Activated effector memory CD4-positive, alpha-beta T cell treated with Interleukin-2 at 50 U/mL for 16 hours (primary cell): Measurements from ENCODE around the gene RNF183.

ENCODE experiments used
- DNase-seq: peaks from one replicate; pipeline ENCODE4 v3.0.0-alpha.2; 2020

RNF183 gene, protein sequence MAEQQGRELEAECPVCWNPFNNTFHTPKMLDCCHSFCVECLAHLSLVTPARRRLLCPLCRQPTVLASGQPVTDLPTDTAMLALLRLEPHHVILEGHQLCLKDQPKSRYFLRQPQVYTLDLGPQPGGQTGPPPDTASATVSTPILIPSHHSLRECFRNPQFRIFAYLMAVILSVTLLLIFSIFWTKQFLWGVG

DNA sequence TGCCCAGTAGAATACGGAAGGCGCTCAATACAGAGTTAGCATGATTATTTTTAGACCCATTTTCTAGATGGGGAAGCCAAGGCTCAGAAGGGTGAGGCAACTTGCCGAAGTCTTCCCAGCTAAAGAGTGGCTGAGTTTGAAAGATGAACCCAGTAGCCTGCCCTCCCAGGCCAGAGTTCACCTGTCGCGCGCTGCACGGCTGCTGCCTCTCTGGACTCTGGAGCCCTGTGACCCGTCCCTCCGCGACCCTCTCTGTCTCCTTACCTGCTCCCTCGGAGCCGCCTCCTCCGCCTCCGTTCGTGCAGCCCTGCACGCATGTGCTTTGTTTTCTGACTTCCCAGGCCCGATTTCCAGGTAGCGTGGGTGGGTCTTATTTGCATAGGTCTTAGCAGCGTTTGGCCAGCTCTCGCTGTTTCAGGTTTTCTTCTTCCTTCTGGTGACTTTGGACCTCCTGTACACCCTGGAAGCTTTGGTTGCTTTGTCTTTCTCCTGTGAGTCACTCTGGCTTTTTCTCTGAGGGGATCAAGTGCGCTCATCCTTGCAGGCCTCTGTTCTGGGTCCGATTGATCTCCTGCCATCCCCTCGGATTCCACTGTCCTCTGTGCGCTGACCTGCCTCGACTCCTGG lies at the start of gene RNF183:
RNF183 (minus strand) TSS at position 585 of the 627 bp plus-strand sequence. CDS start 5,192 bp downstream, outside the sequence.
- DNase-seq = no peak

DNA sequence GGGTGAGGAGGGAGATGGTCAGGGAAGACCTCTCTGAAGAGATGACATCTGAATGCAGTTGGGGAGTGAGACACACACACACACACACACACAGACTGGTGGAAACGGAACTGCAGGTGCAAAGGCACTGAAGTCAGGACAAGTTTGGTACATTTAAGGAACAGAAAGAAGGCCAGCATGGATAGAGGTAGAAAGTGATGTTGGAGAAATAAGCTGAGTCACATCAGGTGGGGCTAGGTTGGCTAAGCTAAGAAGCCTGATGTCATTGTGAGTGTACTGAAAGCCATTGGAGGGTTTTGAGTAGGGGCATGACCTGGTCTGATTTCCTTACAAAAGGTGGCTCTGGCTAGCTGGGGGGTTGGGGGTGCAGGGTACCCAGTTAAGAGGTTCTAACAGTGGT lies 49.2 kb upstream of the RNF183 start:
- DNase-seq = no peak

DNA sequence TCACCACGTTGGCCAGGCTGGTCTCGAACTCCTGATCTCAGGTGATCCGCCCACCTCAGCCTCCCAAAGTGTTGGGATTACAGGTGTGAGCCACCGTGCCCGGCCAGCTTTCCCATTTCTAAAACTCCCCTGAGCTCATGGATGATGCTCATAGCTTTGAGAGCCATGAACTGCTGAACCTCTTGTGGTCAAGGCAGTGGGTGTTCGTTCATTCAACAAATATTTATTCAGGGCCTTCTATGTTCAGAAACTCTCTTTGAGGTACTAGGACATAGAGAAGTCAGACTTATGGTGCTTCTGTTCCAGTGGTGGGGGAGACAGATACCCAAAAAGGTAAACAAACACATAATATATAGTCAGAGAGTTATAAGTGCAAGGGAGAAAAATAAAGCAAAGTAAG lies 48.8 kb upstream of the RNF183 start:
- DNase-seq = no peak

DNA sequence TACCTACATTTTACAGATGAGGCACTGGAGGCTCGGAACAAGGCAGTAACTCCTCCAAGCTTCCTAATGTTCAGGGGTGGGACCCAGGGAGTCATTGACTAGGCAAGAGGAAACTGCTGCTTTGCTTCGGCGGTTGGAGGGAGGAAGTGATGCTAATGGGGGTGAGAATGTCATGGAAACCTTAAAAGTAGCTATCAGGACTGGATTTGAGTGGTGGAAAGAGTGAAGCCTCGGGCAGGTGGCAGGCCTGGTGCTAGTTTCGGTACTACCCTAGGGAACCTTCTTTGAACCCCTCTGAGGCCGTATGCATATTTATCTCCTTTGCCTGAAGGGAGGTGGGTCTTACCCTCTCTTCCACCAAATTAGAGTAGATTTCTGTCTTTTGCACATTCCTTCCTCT lies 47.8 kb upstream of the RNF183 start:
- no peak for DNase-seq

DNA sequence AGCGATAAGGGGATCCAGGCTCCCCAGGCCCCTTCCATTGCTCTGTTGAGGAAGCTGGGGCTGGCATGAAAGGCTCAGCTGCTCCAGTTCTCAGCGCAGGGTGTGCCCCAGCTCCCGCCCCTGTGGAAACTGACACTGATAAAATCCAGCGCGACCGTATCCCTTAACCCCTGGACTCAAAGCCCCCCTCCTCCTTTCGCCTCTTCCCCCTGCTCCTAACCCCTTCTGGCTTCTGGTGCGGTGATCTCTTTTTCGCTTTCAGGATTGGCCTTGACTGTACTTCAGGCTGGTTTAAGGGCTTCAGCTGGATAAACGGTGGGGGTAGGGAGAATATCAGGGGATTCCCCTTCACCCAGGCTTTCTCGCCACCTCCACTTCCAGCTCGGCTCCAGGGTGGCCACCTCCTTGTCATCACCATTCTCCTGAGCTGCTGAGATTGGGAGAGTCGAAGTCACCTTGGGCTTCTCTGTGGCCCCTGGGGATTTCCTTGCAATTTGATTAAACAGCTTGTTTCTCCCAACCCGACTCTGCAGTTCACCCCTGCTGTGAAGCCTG lies 47.0 kb upstream of the RNF183 start:
- no peak for DNase-seq

DNA sequence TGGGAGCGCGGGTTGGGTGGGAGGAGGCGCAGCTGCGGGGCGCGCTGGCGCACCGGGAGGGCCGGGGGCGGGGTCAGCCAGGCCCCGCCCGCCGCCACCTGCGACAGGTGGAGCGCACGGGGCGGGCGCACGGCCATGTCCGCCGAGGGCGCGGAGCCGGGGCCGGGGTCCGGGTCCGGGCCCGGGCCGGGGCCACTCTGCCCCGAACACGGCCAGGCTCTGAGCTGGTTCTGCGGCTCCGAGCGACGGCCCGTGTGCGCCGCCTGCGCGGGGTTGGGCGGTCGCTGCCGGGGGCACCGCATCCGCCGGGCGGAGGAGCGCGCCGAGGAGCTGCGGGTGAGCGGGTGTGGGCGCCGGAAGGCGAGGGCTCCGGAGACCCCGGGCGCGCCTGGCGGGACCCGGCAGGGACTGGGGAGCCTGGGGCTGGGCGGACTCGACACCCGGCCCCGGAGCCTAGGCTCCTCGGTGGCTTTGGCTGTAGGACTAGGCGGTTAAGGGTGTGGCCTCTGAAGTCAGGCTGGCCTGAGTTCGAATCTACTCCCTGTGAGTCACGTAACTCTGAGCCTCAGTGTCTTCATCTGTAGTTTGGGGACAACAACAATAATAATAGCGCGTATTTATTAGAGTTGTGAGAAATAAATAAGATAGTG lies 46.4 kb upstream of the RNF183 start, which contains the start of gene BSPRY:
BSPRY (plus strand) TSS at position 97 of the 650 bp plus-strand sequence; CDS start at position 136, 39 bp downstream.
- peak; percentile 6 for DNase-seq

DNA sequence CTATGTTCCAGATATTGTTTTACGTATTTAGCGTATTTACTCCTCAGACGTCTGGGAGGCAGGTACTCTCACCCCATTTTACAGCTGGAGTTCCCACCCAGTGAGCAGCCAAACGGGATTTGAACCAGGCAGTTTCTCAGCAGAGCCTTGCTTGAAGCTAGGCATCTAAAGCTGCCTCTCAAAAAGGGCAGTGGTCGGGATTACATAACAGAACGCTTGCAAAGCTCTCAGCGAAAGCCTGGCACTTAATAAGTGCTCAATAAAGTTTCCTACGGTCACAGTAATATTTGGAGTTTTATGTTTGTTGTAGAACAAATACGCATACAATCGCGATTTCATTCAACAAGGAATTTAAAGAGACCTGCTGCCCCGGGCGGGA lies 45.9 kb upstream of the RNF183 start:
- no peak for DNase-seq

DNA sequence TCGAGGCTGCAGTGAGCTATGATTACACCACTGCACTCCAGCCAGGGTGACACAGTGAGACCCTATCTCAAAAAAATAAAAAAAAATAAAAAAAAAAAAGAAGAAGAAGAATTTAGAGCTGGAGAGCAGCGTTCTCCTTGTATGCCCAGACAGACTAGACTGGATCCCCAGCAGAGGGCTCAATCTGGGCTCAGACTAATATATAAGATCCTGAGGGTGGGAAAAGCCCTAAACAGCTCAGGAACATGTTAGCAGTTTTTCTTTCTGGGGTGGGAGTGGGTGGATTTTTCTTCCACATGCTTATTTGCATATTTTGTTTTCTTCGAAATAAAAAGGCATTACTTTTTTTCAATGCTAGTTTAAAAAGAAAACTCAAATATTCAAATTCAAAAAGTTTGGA lies 45.3 kb upstream of the RNF183 start:
- DNase-seq = no peak

DNA sequence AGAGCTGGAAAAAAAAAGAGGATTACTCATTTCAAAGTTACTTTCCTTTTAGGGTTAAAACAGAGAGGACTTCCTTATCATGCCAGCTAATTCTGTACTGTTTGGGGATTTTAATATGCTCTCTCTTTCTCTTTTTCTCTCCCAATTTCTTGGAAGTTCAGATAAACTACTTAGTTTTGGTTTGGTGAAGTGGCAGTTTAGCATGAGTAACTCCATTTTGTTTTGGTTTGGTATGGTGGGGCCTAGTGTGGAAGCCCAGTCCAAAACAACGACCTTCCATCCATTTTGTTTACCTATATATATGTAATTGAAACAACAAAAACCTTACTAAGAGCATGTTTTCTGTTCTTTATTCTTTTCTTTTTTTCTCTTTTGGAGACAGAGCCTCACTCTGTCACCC lies 42.5 kb upstream of the RNF183 start:
- DNase-seq = no peak

DNA sequence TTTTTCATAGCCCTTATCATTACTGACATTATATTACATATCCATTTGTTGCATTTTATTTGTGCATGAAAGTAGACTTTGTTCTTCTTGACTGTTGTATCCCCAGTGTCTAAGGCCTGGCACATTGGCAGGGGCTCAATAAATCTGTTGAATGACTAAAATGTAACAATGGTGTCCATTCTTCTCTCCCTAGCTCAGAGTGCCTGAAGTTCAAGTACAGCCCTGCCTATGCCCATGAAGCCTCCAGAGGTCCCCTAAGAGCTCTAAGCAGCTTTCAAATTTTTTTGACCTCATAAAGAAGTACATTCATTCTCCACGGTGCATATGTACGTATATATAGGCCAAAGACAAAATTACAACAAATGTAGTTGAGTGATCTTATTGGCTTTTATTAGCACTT lies 42.0 kb upstream of the RNF183 start:
- no peak for DNase-seq

DNA sequence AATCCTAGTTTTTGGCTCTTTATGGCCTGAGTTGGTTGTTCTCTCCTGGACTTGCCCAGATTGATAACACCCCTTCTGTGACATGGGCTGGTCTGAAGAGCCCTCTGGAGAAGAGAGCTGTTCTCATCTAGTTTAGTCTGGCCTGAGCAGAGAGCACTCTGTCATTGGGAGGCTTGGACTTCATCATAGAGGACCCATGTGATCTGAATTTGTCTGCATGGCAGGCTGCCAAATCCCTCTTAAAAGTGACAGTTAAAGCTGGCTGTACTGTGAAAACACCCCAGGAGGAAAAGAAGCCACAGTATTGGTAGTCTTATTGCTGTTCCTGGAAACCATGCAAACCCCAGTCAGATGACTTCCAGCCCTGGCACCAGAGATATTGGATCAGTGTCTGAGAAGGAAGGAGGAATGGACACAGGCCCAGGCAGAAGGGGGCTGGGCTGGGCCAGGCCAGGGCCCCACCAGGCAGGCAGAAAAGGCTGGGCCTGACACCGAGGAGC lies 40.6 kb upstream of the RNF183 start:
- no peak for DNase-seq

DNA sequence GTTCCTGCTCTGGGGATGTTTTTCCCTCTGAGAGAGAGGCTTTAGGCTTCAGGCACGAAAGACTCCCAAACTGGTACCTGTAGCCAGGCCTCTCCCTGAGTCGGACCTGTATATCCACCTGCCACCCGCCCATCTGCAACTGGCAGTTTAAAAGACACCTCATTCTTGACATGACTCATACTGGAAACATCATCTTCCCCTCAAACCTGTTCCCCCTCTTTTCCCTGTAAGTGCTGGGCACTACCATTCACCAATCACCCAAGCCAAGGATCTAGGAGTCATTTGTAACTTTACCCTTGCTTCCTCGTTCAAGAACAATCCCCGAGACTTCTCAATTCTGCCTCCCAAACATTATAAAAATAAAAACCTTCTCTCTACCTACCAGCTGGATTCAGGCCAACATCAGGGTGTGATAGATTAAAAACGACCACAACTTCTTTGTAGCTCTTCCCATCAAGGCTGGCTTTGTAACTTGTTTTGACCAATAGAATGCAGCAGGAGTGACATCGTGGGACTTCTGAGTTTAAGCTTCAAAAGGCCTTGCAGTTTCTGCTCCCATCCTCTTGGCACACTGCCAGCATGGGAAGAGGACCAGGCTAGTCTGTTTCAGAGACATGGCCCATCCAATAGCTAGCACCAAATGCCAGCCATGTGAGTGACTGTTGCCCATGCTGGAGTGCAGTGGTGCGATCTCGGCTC lies 38.7 kb upstream of the RNF183 start:
- no peak for DNase-seq

DNA sequence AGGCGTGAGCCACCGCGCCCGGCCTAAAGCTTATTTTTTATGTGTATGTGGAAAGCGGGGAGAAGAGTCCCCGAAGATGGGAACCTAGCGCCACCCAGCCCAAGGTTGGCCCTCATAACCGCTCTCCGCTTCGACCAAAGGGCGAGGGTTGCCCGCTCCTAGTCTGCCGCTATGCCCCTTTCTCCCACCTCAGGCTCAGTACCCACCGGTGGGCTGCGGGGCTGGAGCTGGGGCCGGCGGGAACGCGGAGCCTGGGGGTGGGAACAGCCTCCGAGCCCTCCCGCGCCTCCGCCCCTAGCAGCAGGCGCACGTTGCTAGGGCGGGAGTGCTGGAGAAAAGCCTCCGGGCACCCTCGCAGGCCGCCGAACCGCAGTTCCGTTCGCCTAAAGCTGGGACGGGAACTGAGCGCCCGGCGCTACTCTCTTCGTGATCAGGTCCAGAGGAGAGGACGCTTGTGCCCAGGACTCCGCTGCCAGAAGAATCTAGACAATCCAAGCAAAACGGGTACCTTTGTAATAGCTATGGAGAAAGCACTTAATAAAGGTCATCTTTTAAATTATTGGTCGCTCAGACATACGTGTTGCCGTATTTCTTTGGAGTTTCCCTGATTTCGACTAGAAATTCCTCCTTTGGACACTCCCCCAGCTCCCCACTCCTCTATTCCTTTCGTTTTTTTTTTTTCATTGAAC lies 37.0 kb upstream of the RNF183 start, which contains the start of gene WDR31:
WDR31 (minus strand) TSS at position 265 of the 689 bp plus-strand sequence. CDS start 8,253 bp downstream, outside the sequence.
- DNase-seq = peak; percentile 77

DNA sequence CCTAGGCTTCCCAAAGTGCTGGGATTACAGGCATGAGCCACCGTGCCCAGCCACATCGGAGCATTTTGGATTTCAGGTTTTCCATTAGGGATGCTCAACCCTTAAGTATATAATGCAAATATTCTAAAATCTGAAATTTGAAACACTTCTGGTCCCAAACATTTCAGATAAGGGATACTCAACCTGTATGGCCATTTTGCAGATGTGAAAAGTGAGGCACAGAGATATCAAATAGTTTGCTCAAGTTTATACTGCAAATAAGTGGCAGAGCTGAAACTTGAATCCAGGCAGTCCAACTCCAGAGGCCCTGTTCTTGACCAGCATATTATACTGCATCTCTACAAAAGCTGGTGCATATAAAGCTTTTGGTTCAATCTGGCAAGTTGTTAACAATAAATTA lies 34.5 kb upstream of the RNF183 start:
- DNase-seq = no peak

DNA sequence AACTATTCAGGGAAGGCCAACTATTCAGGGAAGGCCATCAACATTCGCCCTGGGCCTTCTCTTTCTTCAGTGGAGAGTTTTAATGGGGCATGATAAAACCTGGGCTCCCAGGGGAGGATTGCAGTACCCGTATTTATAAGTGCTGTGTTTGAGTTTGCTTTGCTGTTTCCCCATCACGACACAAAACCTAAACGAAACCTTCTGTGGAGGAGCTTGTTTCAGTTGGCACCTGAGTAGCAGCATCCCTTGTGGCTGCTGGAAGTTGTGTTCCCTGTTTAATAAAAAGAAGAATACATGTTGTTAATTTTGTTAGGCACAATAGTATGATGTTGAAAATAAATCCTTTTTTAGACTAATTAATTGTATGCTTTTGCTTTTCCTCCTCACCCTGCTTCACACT lies 28.6 kb upstream of the RNF183 start:
- no peak for DNase-seq

DNA sequence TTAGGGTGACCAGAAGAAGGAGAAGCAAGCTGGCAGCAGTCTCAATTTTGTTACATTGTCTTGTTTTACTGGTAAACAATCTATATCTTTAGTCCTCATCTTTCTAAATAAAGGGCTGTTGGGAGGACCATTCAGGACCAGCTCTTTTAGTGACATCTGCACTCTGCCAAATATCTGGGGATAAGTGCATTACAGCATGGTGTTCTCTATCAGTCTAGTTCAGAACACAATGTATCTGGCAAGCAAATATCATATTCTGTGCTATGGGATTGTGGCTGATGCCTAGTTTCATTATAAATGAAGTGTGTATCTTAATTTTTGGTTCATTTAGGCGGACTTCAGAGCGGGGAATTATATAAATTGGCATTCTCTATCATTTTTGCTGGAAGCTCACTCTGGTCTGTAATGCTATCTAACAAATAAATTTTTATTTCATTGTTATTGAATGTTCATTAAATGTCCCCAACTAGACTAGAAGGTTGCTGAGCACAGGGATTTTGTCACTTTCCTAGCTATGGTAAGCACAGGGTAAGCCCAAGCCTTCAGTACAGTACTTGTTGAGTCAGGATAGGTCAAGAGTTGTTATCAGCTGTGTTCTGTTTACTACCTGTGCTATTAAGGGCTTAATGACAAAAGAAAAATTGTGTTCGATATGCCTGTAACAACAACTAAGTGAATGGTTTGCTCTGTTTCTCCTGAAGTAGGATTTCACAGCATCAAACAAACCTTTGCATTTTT lies 25.0 kb upstream of the RNF183 start:
- DNase-seq = no peak

DNA sequence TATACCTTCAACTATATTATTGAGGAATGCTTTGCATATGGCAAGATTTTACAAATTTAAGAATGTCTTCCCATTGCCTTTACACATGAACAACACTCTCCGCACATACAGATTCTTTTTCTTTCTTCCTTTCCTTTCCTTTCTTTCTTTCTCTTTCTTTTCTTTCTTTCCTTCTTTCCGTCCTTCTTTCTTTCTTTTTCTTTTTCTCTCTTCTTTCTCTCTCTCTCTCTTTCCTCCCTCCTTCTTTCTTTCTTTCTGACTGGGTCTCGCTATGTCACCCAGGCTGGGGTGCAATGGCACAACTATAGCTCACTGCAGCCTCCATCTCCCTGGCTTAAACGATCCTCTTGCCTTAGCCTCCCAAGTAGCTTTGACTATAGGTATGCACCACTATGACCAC lies 23.1 kb upstream of the RNF183 start:
- no peak for DNase-seq

DNA sequence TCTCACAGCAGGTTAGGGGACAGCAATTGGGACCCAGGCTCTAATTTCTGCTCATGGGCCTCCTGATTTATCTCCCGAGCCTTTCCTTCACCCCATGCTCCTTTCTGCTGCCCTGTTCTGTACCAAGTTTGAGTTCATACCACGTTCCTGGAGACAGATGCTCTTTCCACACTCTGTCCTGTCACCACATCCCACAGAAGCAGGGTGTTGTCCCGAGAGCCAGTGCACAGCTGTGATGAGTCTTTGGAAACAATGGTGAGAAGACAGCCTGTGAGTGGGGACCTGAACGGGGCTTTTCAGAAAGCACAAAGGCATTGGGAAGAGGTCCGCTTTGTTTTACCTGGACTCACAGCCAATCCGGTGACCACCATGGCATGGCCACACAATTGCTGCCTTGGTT lies 19.5 kb upstream of the RNF183 start:
- DNase-seq = no peak

DNA sequence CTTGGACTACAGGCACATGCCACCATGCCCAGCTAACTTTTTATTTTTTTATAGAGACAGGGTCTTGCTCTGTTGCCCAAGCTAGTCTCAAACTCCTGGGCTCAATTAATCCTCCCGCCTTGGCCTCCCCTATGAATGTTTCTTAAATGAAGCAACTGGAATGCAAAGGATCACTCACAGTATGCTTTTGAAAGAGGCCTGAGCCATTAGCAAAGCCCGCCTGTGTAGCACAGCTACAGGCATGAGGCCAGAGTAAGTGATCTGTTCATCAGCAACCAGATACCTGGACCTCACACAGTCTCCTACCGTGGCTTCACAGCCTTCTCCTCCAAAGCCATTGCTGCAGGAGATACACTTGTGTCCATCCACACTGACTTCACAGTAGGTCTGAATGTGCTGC lies 16.9 kb upstream of the RNF183 start:
- DNase-seq = no peak

DNA sequence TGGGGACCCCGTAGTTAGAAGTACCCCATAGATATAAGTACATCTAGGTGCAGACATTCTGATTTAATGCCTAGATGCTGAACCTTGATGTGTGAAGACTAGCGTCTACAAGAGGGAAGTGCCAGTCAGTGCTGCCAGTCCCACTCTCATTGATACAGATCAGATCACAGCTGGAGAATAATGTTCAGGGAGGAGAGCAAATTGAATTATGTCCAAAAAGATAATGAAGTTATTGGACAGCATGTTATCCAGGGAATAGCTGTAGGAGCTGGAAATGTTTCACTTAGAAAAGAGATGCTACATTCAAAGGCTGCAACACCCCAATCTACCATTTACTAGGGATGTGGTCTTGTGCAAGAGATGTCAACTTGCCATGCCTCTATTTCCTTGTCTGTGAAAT lies 15.9 kb upstream of the RNF183 start:
- no peak for DNase-seq

DNA sequence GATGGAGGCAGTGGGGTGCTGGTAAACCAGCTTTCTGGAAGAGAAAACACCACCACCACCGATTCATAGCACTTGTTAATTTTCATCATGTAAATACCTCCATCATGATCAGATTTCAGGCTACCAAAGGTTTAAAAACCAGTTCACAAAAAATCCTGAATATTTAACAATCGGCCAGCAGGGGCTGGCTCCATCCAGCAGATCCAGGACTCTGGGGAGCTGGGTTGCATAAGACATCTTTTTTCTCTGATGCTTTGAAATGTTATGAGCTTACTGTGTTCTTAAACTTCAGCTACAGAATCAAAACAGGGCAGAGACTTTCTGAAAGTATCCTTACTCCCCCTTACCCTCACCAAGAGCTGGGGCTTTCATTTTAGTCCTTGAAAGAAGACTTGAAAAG lies 14.6 kb upstream of the RNF183 start:
- no peak for DNase-seq

DNA sequence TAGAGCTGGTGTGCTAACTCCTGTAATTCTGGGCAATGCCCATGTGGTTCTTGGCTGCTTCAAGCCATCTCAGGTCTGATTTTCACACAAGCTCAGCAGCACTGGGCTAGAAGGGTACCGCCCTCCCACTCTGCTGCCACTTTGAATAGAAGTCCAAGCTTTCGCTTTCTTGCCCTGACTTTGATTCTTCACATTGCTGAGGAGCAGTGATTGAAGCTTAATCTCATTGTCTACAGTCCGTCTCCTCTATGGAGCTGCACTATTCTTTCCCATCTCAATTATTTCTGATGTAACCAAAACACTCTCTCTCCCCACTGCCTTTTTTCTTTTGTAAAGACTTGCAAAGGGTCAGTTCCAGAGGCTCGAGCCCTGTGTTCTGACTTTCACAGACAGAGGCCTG lies 12.9 kb upstream of the RNF183 start:
- DNase-seq = no peak
